ENCODE data around the gene TMEM41B.

- TF ChIP-seq CTCF (IDR thresholded peaks at IDR 0.05 in 2 of 3, conservative IDR thresholded peaks at IDR 0.05 in 1 of 3; ENCODE audit: borderline replicate concordance in 1 of 3, insufficient read depth in 1 of 3, low read depth in 2 of 3, low read length in 2 of 3) (no peak), POLR2A (IDR thresholded peaks at IDR 0.05; ENCODE audit: borderline replicate concordance, extremely low read depth, insufficient read depth, insufficient read length) (no peak), POLR2AphosphoS5 (IDR thresholded peaks at IDR 0.05; ENCODE audit: low read depth, low read length) (no peak), ZNF274 (IDR thresholded peaks at IDR 0.05; ENCODE audit: low read depth, low read length) (no peak), EZH2 (IDR thresholded peaks at IDR 0.05) (no peak), SIN3A (IDR thresholded peaks at IDR 0.05; ENCODE audit: low read depth) (no peak), MAX (IDR thresholded peaks at IDR 0.05) (no peak), TCF7L2 (IDR thresholded peaks at IDR 0.05; ENCODE audit: borderline replicate concordance, extremely low read depth, insufficient read depth, insufficient read length) (no peak), YY1 (IDR thresholded peaks at IDR 0.05; ENCODE audit: extremely low read depth, insufficient replicate concordance, low read depth, low read length) (no peak), EZH2phosphoT487 (IDR thresholded peaks at IDR 0.05; ENCODE audit: borderline replicate concordance) (no peak)
Observed at GRCh38 chr11:9357041-9357440, 42.6 kb upstream of the TMEM41B start.

All from HCT116 (cell line).